Ovary (tissue), 3 donors: ENCODE data around the gene TMEM270.

Experiments used
- CTCF ChIP-seq, 3 donors: fragments of 450-650 bp in 2 of 3; fragments of 200-600 bp in 1 of 3; IDR thresholded peaks; one replicate each; pipeline versions ENCODE4 v1.5.1 to v1.8.0; 2016 to 2022; ENCODE audit warnings: antibody characterized with exemption in 3 of 3, mild to moderate bottlenecking in 1 of 3
- EP300 ChIP-seq: sonication (generic); formaldehyde crosslinking; IDR thresholded peaks from one replicate; pipeline ENCODE4 v1.6.1; 2017; ENCODE audit warnings: antibody characterized with exemption
- POLR2A ChIP-seq: fragments of 450-650 bp; IDR thresholded peaks from one replicate; pipeline ENCODE4 v1.6.1; 2017; ENCODE audit warnings: antibody characterized with exemption, mild to moderate bottlenecking, moderate library complexity
- donor health status: DM: no; HTN: no; CAD: no.

GRCh38 chr7:73827567-73828106 is 33.3 kb upstream of the TMEM270 start:
- TF ChIP-seq CTCF (IDR thresholded peaks at IDR 0.05) (no peak), POLR2A (no peak), EP300 (no peak)
